Brain microvascular endothelial cell (primary cell): ENCODE measurements around the gene HSD17B1.
A peak's percentile ranks its signal among the peaks of the same experiment; 100 is the strongest.
"Not testable (repeated sequence)": the region's sequence is repeated elsewhere in the genome, so short reads cannot be mapped to it uniquely, and the experiment has no call there.

ENCODE experiments used
- DNase-seq: peaks from one replicate; pipeline ENCODE4 v3.0.0-alpha.2; 2020
- H3K27ac ChIP-seq: fragments of 250-450 bp; sonication (Bioruptor Pico); 2 replicates; pipeline ENCODE4 v1.5.1; 2020; ENCODE audit warnings: mild to moderate bottlenecking, moderate library complexity
- H3K27me3 ChIP-seq: fragments of 250-450 bp; sonication (Bioruptor Pico); replicated peaks from 2 replicates; pipeline ENCODE4 v1.5.1; 2020; ENCODE audit warnings: mild to moderate bottlenecking
- H3K36me3 ChIP-seq: fragments of 250-450 bp; sonication (Bioruptor Pico); replicated peaks from 2 replicates; pipeline ENCODE4 v1.5.1; 2020; ENCODE audit warnings: mild to moderate bottlenecking
- H3K4me3 ChIP-seq: 2 replicates; pipeline ENCODE4 v1.5.1; 2011; ENCODE audit warnings: low read depth, mild to moderate bottlenecking, control low read depth, low read length, moderate library complexity
- CTCF ChIP-seq: IDR thresholded peaks from 2 replicates; pipeline ENCODE4 v1.5.1; 2011; ENCODE audit warnings: low read depth, mild to moderate bottlenecking, moderate library complexity, low read length, control low read depth, inconsistent platforms; ENCODE audit errors: missing control alignments
- in situ Hi-C: cut with HindIII; loops from 2 replicates; pipeline ENCODE4 v1.10.0; 2017; ENCODE audit warnings: low sequenced_read_pairs, low pct_ligation_motif_present

The HSD17B1 gene

GRCh38 chr17:42536048-42536371 lies 16.7 kb upstream of the HSD17B1 start, which contains the start of gene NAGLU:
Gene NAGLU, plus strand, starts transcription at chr17:42536241. Its CDS starts 32 bp downstream, at chr17:42536273.
- H3K27me3 ChIP-seq: no peaks in the 10 kb centered on the region
- TF ChIP-seq CTCF: no peak
- DNase-seq: peak; percentile 81
- in situ Hi-C loops: no loop called here
- H3K36me3 ChIP-seq: no peaks in the 10 kb centered on the region
- peak within 1 kb of the TSS; percentile 71 for H3K4me3 ChIP-seq
- H3K27ac ChIP-seq: peak within 1 kb of the TSS; percentile 62

GRCh38 chr17:42536372-42537155 lies 16.2 kb upstream of the HSD17B1 start:
- in situ Hi-C loops: no loop called here
- peak; percentile 45 for DNase-seq
- H3K4me3 ChIP-seq: peak overlapping the region; percentile 71

GRCh38 chr17:42537156-42537805 lies 15.4 kb upstream of the HSD17B1 start:
- Histone ChIP-seq H3K36me3 (no peaks in the 10 kb centered on the region), H3K27me3 (no peaks in the 10 kb centered on the region), H3K4me3 (peak overlapping the region; percentile 71), H3K27ac (no peak overlapping the region)
- DNase-seq: no peak
- no peak for TF ChIP-seq CTCF
- in situ Hi-C loops: no loop called here

More at GRCh38 chr17:42536372-42537155, 16.2 kb upstream of the HSD17B1 start:
- no peaks in the 10 kb centered on the region for H3K27me3 ChIP-seq
- TF ChIP-seq CTCF: no peak
- H3K27ac ChIP-seq: peak overlapping the region; percentile 62
- no peaks in the 10 kb centered on the region for H3K36me3 ChIP-seq

GRCh38 chr17:42537826-42538451 lies 14.8 kb upstream of the HSD17B1 start:
- no peak for TF ChIP-seq CTCF
- H3K4me3 ChIP-seq: no peak overlapping the region
- DNase-seq: no peak
- no peaks in the 10 kb centered on the region for H3K27me3 ChIP-seq
- H3K27ac ChIP-seq: no peak overlapping the region
- in situ Hi-C loops: no loop called here
- peaks cover 2% of the 10 kb centered on the region for H3K36me3 ChIP-seq

GRCh38 chr17:42538482-42538881 lies 14.2 kb upstream of the HSD17B1 start:
- in situ Hi-C loops: no loop called here
- peaks cover 2% of the 10 kb centered on the region for H3K36me3 ChIP-seq
- H3K4me3 ChIP-seq: no peak overlapping the region

GRCh38 chr17:42540558-42540957 lies 12.2 kb upstream of the HSD17B1 start:
- H3K27ac ChIP-seq, H3K36me3 ChIP-seq, in situ Hi-C loops, H3K4me3 ChIP-seq, H3K27me3 ChIP-seq, DNase-seq: not testable (repeated sequence)

More at GRCh38 chr17:42538482-42538881, 14.2 kb upstream of the HSD17B1 start:
- H3K27ac ChIP-seq: no peak overlapping the region
- H3K27me3 ChIP-seq: no peaks in the 10 kb centered on the region
- no peak for DNase-seq
- no peak for TF ChIP-seq CTCF
